ENCODE results near the gene OOSP4B.
"Not testable (repeated sequence)": the region's sequence is repeated elsewhere in the genome, so short reads cannot be mapped to it uniquely, and the experiment has no call there.

The OOSP4B gene

GRCh38 chr11:60064111-60064510 lies 47.1 kb downstream of the OOSP4B start:
- no peak for DNase-seq

GRCh38 chr11:60065801-60066200 lies 48.8 kb downstream of the OOSP4B start:
- DNase-seq = no peak

GRCh38 chr11:60069450-60069849 lies 52.5 kb downstream of the OOSP4B start:
- no peak for DNase-seq

- DNase-seq = not testable (repeated sequence)
Observed at GRCh38 chr11:60071644-60072043, 54.7 kb downstream of the OOSP4B start.

GRCh38 chr11:60077216-60077817 lies 60.3 kb downstream of the OOSP4B start:
- DNase-seq = no peak

GRCh38 chr11:60077981-60078380 lies 61.0 kb downstream of the OOSP4B start:
- DNase-seq = no peak

- DNase-seq = no peak
Observed at GRCh38 chr11:60078745-60079144, 61.8 kb downstream of the OOSP4B start.

- DNase-seq = no peak
Observed at GRCh38 chr11:60080535-60080934, 63.6 kb downstream of the OOSP4B start.
